GM19463 (cell line): ENCODE results near the gene L1CAM.

Experiments
- ATAC-seq: cut with Tn5 transposase; IDR thresholded peaks from one replicate; pipeline ENCODE4 v1.9.1; 2021; ENCODE audit warnings: mild to moderate bottlenecking, moderate library complexity; ENCODE audit not compliant: unreplicated experiment

L1CAM gene

DNA sequence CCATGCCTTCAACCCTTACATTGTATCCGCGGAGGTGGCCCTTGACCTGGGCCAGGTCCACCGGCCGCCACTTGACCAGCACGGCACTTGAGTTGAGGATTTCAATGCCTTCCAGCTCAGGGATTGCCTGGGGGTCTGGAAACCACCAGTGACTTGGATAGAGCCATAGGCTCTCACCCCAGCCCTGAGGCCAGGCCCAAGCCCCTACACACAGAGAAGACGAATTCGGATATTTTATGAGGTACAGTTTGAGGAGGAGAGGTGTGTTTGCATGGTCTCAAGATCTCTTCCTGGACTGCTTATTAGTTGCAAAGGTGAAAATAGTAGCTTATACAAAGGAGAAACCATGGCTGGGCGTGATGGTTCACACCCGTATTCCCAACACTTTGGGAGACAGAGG is 20.3 kb downstream of the L1CAM start:
- no peak for ATAC-seq

DNA sequence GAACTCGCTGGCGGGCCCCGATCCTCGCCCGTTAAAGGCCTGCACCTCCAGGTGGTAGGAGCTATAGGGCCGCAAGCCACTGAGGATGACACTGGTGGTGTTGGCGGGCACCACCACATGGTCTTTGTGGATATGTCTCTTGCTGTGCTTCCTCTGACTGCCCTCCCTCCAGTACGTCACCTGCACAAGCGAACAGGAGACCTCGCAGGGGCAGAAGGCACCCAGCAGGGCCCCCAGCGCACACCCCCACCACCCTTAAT is 20.7 kb downstream of the L1CAM start:
- ATAC-seq, result no peak

DNA sequence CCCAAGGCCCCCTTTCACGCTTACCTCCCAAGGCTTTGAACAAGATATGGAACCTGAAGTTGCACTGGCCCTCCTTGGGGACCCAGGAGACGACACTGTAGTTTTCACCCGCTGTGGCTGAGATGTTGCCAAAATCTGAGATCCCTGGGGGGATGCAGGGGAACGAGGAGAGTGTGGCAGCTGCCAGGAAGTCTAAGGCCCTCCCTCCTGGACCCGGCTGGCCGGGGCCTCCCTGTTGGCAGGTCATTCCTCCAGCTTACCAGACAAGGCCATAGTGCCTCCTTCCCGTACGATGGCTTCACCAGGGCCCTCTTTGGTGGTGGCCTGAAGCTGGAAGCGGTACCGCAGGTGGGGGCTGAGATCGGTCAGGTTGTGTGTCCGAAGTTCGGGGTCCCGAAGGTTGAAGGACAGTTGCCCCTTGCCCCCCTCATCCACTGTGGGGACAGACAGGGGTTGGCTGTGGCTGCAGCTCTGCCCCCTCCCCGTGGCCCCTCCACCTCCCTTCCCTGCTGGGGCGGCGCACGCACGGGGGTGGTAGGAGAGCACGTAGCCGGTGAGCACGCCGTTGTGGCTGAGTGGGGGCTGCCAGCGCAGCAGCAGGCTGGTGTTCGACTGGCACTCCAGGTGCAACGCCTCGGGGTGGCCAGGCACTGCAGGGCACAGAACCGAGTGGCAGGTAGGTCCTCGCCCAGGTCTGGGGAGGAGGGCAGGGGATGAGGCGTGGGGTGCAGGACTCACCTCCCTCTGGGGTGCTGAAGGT is 21.2 kb downstream of the L1CAM start:
- no peak for ATAC-seq

DNA sequence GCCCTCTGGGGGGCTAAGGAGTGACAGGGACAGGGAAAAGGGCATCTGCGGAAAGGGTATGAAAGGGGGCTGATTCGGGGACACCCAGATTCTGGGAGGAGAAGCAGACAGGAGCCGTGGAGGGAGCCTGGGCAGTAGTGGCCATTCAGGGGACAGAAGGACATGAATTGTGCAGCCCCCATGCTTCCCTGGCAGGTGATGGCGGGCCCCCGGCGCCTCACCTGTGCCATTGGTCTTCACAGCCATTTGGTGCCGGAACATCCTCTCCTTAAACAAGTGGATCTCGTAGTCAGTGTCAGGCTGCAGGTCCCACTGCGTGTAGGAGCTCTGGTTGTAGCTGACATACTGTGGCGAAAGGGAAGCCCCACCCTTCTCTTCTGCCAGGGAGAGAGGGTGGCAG is 21.9 kb downstream of the L1CAM start:
- ATAC-seq, result no peak

- no peak for ATAC-seq
Measured at GRCh38 chrX:153863251-153863991, 22.6 kb downstream of the L1CAM start.

DNA sequence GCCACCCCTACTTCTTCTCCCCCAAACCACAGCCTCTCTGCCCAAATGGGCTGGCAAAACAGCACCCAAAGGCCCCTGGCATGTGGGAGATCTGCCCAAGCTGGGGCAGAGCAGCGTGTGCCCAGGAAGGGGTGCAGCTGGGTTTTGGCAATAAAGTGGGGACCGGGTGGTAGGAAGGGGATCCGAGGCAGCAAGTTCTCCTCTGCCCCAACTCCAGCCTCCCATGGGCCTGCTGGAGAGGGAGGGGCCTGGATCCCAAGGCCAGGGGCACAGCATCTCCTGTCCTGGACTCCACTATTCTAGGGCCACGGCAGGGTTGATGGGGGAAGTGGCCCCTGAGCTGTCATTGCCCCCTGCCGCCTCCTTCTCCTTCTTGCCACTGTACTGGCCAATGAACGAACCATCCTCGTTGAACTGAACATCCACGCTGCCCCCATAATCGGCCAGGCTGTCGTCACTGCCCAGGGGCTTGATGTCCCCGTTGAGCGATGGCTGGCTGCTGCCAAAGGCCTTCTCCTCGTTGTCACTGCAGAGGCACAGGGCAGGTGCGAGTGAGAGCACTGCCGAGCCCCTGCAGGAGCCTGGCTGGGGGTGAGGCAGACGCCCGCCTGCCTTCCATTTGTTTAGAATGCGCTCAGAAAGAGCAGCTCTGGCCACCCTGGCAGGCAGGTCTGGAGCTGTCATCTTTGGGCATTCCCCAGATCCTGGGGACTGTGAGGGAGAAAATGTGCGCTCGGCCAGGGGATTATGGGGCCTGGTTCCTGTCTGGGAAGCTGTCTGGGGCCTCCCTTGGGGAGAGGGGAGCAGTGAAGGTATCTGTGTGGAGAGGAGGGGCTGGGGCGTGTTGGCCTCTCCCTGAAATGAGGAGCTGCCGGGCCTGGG is 23.4 kb downstream of the L1CAM start:
- no peak for ATAC-seq

DNA sequence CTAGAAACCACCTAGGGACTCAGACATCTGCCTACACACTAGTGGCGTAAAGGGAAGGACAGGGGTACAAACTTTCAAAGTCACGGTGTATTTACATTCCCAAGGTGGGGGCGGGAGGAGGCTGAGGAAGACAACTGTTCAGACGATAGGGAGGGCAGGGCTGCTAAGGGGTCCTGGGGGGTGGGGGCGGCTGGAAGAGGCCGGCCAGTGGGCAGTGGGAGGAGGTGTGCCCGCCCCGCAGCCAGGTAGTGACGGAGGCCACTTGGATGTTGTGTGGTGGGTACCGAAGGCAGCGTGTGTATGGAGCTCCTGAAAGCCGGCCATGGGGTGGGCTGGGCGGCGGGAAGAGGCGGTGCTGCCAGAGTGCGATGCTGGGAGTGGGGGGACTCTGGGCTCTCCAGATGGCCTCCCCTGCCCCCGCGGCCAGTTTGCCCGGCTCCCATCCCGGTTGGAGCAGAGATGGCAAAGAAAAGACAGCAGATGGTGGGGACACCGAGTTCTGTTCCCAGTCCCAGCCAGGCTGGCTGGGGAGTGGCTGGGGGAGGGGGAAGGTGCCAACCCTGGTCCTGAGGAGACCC is 24.2 kb downstream of the L1CAM start:
- ATAC-seq, result no peak

GRCh38 chrX:153861151-153861550 is 24.8 kb downstream of the L1CAM start:
- no peak for ATAC-seq

- no peak for ATAC-seq
Measured at GRCh38 chrX:153857348-153857903, 28.5 kb downstream of the L1CAM start.

GRCh38 chrX:153854702-153855101 is 31.3 kb downstream of the L1CAM start:
- no peak for ATAC-seq

- no peak for ATAC-seq
Measured at GRCh38 chrX:153853902-153854267, 32.1 kb downstream of the L1CAM start.

DNA sequence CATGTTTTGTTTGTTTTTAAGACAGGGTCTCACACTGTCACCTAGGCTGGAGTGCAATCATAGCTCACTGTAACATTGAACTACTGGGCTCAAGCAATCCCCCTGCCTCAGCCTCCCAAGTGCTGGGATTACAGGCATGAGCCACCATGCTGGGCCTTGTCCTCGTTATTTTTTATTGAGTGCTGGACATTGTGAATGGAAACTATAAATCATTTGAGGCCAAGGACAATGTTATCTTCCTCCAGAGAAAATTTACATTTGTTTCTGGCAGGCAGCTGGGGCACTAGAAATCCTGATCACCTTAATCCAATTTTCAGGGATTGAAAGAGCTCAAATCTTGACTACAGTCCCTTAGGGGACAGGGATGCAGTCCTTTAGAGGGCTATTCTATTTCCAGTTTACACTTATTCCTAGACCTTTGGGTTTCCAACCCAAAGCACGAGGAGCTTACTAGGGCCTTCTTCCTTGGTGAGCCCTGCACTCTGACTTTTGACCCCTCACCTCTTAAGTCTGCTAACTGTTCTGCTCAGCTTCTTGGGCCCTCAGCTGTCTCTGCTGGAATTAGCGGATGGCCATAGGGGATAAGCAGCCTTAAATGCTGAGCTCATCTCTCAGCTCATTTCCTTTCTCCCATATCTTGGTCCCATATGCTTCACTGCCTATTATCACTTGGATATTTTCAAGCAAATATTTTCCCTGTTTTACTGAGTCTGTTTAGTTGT is 32.6 kb downstream of the L1CAM start:
- ATAC-seq, result no peak

DNA sequence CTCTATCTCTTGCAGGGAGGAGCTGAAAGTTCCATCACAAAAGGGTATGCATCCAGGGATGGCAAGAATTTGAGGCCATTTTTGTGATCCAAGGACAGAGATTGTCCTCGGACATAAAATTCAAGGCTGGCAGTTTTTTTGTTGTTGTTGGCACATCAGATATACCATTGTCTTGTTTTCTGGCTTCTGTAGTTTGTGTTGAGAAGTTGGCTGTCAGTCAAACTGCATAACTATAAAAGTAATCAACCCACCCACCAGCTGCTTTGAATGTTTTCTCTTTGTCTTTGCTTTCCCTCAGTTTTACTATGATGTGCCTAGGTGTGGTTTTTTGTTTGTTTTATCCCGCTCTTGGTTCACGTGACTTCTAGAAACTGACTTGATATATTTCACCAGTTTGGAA is 34.0 kb downstream of the L1CAM start:
- ATAC-seq, result no peak

GRCh38 chrX:153848325-153848724 is 37.6 kb downstream of the L1CAM start:
- ATAC-seq, result no peak

DNA sequence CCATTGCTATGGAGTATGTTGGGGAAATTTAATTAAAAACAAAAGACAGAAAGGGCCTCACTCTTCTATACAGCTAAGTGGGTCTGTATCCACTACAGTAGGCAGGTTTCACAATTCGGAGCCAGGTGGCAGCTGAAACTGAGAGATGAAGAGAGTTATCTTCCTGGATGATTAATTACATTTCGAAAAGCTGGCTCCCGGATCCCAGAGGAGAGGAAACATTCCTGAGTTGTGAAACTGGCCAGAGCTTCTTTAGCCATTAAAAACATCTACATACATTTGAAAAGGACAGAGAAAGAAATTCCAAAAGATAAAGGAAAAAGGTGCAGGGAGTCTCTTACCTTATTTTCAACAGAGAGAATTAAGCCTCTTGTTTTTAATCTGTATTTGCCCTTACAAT is 40.1 kb downstream of the L1CAM start:
- no peak for ATAC-seq

DNA sequence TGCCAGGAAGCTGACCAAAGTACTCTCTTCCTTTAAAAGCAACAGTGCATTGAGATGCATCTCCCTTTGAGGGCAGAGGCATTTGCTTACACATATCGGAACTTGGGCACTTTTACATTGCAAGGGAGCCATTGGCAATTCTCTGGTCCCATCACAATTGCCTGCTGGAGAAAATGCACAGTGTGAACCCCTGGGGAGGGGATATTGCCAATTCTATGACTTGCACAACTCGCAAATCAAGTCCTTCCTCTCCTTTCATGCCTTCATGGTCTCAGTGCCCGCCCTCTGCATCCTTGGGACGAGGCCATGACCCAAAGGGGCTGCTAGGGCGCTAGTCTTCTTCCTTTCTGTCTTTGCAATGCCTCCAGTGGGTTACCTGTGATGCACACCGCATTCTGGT is 40.8 kb downstream of the L1CAM start:
- ATAC-seq, result no peak

GRCh38 chrX:153844509-153845082 is 41.4 kb downstream of the L1CAM start:
- no peak for ATAC-seq

DNA sequence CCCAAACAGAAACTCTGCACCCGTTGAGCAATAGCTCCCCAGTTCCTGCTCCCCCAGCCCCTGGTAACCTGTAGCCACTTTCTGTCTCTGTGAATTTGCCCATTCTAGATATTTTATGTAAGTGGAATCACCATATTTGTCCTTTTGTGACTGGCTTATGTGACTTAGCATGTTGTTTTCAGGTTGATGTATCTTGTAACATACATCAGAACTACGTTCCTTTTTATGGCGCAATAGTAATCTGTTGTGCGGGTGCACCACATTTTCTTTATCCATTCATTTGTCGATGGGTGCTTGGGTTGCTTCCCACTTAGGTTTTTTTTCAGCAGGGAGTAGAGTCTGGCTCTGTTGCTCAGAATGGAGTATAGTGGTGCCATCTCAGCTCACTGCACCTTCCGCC is 49.1 kb downstream of the L1CAM start:
- ATAC-seq, result no peak

GRCh38 chrX:153832728-153833127 is 53.2 kb downstream of the L1CAM start:
- no peak for ATAC-seq

DNA sequence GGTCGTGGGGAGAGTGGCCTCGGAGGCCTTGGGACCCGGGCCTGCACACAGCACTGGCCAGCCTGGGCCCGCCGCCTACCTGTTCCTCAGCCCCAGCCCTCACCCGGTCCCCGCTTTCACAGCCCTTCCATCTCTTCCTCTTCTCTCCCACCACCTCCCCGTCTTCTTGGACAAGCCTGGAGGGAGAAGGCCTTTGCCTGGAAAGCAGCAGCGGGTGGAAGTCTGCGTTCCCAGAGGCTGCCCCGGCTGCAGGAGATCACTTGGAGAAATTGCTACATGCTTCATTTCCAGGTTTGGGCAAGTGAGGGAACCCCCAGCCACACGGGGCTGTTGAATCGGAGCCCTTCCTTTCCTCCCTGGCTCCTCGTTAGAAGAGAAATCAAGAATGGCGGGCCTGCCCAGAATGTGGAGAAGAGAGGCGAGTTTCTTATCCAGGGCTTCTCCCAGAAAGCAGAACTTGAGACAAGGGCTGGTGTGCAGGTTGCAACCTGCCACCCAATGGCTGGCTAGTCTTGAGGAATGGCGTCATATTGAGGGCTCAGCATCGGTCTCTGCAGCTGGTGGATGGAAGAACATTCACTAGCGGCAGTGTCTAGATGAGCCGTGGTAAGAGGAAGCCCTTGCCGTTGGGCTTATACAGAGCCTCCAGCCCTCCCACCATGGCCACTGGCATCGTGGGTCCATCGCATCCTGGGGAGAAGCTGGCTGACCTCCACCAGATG is 54.4 kb downstream of the L1CAM start:
- no peak for ATAC-seq
